Right hindlimb (tissue), 1 donor: Measurements from ENCODE around the gene NIPA2.

Experiments
- DNase-seq: peaks from one replicate; pipeline ENCODE4 v3.0.0-alpha.2; 2018

The NIPA2 gene

GRCh38 chr15:22903961-22904534, 65.6 kb downstream of the NIPA2 start:
- DNase-seq = no peak

DNA sequence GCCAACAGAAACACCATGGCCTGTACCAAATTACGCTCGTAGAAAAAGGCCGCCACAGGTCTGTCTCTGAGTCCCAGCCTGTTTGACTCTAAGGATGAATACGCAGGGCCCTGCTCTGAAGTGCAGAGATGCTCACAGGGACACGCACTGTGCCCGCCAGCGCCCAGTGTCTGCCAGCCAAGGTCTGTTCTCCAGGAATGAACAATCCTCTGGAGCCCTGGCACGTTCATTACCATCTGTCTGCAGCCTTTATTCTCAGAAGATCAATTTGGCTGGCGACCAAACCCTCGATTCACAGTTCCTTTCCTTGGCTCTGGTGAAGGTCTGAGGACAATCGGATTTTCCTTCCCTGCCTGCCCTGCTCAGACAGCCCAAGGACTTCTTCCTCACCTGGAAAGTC, 66.3 kb downstream of the NIPA2 start:
- DNase-seq = no peak

- no peak for DNase-seq
Observed at GRCh38 chr15:22907161-22907950, 68.9 kb downstream of the NIPA2 start.

DNA sequence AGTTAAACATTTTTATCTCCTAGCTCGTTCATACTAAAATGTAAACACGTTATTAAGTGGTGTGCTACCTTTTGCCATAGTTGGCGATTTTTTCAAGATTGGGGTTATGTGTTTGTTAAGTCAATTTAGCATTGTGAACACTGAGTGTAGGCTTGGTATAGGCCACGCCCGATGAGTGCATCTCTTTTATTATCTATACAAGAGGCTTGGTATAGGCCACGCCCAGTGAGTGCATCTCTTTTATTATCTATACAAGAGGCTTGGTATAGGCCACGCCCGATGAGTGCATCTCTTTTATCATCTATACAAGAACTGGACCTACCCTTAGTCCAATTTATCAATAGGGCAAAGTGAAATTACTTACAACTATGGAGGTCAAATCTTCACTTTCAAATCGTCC, 70.4 kb downstream of the NIPA2 start:
- no peak for DNase-seq

DNA sequence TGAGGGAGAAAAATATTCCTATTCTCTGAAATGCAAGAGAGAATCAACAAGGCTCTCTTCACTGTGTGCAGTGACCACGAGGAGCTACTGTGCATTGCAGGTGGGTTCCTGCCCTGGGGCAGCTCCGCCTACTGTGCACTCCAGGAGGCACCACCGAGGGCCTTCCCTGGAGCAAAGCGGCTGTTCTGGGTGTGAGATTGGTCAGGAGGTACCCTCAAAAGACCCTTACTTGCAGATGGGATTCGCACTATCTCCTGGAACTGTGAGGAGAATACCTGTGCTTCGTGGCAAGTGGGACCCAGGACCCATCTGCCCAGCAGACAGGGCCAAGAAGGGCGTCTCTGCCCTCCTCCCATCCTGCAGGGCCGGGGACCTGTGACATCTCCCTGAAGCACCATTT, 72.8 kb downstream of the NIPA2 start:
- no peak for DNase-seq

- DNase-seq = no peak
Observed at GRCh38 chr15:22912256-22912655, 73.8 kb downstream of the NIPA2 start.

DNA sequence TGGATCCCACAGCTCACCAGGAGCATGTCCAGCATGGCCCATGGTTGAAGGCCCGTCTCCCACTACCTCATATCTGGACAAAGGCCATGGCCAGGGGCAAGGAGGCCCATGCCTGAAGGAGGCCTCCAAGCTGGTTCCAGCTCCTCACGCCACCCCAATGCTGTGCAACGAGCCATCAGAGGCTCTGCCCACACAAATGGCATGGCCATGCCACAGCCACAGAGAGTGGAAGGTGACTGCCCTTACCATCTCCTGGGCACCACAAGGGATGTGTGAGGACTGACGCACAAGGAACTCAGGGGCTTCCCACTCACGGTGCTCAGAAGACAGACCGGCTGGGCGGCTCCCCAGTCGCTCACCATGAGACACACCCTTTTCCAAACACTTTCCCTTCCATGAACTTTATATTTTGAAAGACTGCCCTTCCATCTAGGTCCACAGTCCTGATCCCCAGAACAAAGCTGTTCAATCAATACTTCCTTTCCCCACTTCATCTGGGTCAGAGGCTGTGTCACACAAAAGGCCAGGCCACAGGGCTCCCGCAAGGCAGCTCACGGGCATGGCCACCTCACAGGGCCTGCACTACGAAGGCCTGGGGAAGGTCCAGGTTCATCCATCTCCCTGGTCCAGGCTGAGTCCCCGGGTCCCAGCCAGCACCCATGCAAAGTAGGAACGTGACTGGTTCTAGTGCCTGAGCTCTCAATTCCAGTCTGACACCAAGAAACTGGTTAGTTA, 75.3 kb downstream of the NIPA2 start:
- DNase-seq = no peak

DNA sequence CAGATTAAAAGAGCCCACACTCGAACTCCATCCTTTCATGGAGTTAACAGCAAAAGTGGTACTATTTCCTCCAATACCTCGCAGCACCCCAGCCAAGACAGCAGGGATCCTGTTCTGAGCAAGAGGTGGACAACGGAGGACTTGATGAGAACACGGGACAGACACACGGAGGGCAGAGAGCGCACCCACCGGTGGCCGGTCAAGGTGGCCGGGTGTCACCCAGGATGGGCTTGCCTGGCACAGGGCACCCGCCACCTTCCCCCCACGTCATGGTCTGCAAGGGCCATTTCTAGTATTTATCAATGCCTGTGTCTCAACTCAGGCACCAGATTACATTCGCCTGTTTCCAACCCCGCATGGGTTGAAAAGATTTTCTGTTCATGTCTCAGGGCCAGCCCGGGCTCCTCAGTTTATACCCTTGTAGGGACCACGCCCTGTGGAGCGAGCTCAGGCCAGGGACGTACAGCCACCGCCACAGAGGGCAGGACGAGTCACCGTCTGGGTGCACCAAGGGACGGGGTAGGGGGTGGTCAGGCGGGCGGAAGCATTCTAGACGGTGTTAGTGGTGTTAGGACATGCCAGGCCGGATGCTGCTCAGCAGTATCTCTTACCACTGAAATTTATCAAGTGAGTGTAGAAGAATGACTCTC, 77.5 kb downstream of the NIPA2 start:
- DNase-seq = no peak

DNA sequence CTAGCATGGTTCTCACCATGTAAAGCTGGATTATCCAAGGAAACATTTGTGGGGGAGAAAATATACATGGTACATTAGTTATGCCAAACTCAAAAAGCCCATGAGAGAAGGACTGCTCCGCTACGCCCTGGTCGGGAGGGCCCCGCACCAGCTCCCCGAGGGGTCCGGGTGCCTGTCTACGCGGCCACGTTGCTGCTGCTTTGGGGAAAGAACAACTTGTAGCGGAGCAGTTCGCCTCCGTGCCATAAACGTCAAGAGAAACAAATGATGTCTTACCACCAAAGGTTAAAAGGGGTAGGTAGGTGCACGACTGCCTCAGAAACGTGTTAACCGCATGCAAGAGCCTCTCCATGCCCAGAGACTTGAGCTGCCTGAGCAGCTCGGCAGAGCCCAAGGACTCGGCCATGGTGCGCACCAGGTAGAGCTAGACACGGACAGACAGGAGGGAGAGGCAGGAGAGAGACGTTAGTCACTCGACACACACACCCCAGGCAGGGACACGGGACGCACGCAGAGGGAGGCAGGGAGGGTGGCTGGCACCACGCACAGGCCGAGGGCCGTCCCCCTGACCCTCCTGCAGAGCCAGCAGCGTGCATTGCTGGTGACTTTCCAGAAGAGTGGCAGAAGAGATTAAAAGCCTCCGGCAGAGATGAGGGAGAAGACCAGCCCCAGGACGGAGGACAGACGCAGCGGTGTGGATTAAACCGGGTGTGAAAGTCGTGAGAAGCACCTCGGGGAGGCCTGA, 78.3 kb downstream of the NIPA2 start:
- no peak for DNase-seq

DNA sequence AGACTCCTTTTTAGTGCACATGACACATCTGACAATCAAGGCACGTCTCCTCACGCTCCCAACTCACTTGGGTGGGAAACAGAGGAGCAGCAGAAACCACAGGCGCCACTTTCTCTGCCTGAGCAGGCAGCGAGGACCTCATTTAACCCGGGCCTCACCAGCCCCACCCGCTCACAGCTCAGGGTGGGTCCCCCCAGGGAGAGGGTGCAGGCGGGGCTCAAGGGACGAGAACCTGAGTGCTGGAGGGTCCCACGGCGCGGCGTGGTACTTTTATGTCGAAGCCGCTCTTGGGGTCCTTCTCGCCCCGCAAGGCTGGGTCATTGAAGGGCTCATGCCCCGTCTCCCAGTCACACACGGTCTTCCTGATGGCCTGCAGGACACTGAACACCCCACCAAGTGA, 79.1 kb downstream of the NIPA2 start:
- no peak for DNase-seq
